HEK293 (cell line): ENCODE data around the gene SAE1.

ENCODE experiments used
- KLF8 ChIP-seq: fragments of 450-650 bp; formaldehyde crosslinking; IDR thresholded peaks from 2 replicates; pipeline ENCODE4 v1.5.1; 2016; ENCODE audit warnings: missing biosample characterization, missing genetic modification characterization
- PBX3 ChIP-seq: sonication (generic); formaldehyde crosslinking; IDR thresholded peaks from 2 replicates; pipeline ENCODE4 v1.8.1; 2022; ENCODE audit warnings: mild to moderate bottlenecking, moderate library complexity, missing genetic modification reagents
- PRDM6 ChIP-seq: fragments of 450-650 bp; formaldehyde crosslinking; IDR thresholded peaks from 2 replicates; pipeline ENCODE4 v1.5.1; 2017; ENCODE audit warnings: missing biosample characterization, missing genetic modification characterization
- REPIN1 ChIP-seq: fragments of 450-650 bp; formaldehyde crosslinking; IDR thresholded peaks from 2 replicates; pipeline ENCODE4 v1.5.1; 2017; ENCODE audit warnings: missing biosample characterization, missing genetic modification characterization, low read depth
- SETDB1 ChIP-seq: IDR thresholded peaks from one replicate; pipeline ENCODE4 v1.6.1; 2017; ENCODE audit warnings: mild to moderate bottlenecking, low read length, moderate library complexity, mixed read lengths; ENCODE audit not compliant: insufficient read length
- SP2 ChIP-seq: fragments of 450-650 bp; formaldehyde crosslinking; IDR thresholded peaks from 2 replicates; pipeline ENCODE4 v1.5.1; 2016; ENCODE audit warnings: missing biosample characterization, missing genetic modification characterization
- ZBTB1 ChIP-seq: fragments of 450-650 bp; formaldehyde crosslinking; IDR thresholded peaks from 2 replicates; pipeline ENCODE4 v1.5.1; 2016; ENCODE audit warnings: missing biosample characterization, missing genetic modification characterization
- ZBTB26 ChIP-seq: fragments of 450-650 bp; formaldehyde crosslinking; optimal IDR thresholded peaks from 2 replicates; pipeline ENCODE3; 2016; ENCODE audit warnings: missing biosample characterization, mild to moderate bottlenecking, missing genetic modification characterization
- ZEB2 ChIP-seq: fragments of 450-650 bp; formaldehyde crosslinking; IDR thresholded peaks from 2 replicates; pipeline ENCODE4 v1.5.1; 2016; ENCODE audit warnings: missing biosample characterization, missing genetic modification characterization
- ZFHX2 ChIP-seq: fragments of 450-650 bp; formaldehyde crosslinking; conservative IDR thresholded peaks from 2 replicates; pipeline ENCODE4 v1.5.1; 2016; ENCODE audit warnings: missing biosample characterization, missing genetic modification characterization
- ZFP37 ChIP-seq: fragments of 450-650 bp; formaldehyde crosslinking; IDR thresholded peaks from 2 replicates; pipeline ENCODE4 v1.5.1; 2016; ENCODE audit warnings: missing biosample characterization, missing genetic modification characterization
- ZNF133 ChIP-seq: fragments of 450-650 bp; formaldehyde crosslinking; IDR thresholded peaks from 2 replicates; pipeline ENCODE4 v1.5.1; 2016; ENCODE audit warnings: missing biosample characterization, missing genetic modification characterization
- ZNF148 ChIP-seq: fragments of 450-650 bp; formaldehyde crosslinking; IDR thresholded peaks from 2 replicates; pipeline ENCODE4 v1.5.0; 2017; ENCODE audit warnings: missing biosample characterization, missing genetic modification characterization, borderline replicate concordance
- ZNF239 ChIP-seq: fragments of 450-650 bp; formaldehyde crosslinking; IDR thresholded peaks from 2 replicates; pipeline ENCODE4 v1.5.1; 2016; ENCODE audit warnings: missing biosample characterization, missing genetic modification characterization
- ZNF248 ChIP-seq: fragments of 450-650 bp; formaldehyde crosslinking; IDR thresholded peaks from 2 replicates; pipeline ENCODE4 v1.5.1; 2017; ENCODE audit warnings: missing biosample characterization, missing genetic modification characterization
- ZNF26 ChIP-seq: fragments of 450-650 bp; formaldehyde crosslinking; IDR thresholded peaks from 2 replicates; pipeline ENCODE4 v1.5.1; 2016; ENCODE audit warnings: missing biosample characterization, missing genetic modification characterization
- ZNF362 ChIP-seq: fragments of 450-650 bp; formaldehyde crosslinking; IDR thresholded peaks from 2 replicates; pipeline ENCODE4 v1.5.1; 2016; ENCODE audit warnings: missing biosample characterization, missing genetic modification characterization
- ZNF366 ChIP-seq: fragments of 450-650 bp; formaldehyde crosslinking; conservative IDR thresholded peaks from 2 replicates; pipeline ENCODE4 v1.5.1; 2016; ENCODE audit warnings: missing biosample characterization, missing genetic modification characterization
- ZNF398 ChIP-seq: fragments of 450-650 bp; formaldehyde crosslinking; IDR thresholded peaks from 2 replicates; pipeline ENCODE4 v1.5.1; 2017; ENCODE audit warnings: missing biosample characterization, missing genetic modification characterization
- ZNF416 ChIP-seq: fragments of 450-650 bp; formaldehyde crosslinking; IDR thresholded peaks from 2 replicates; pipeline ENCODE4 v1.5.1; 2016; ENCODE audit warnings: missing biosample characterization, missing genetic modification characterization
- ZNF501 ChIP-seq: fragments of 450-650 bp; formaldehyde crosslinking; IDR thresholded peaks from 2 replicates; pipeline ENCODE4 v1.5.1; 2016; ENCODE audit warnings: missing biosample characterization, missing genetic modification characterization
- ZNF654 ChIP-seq: fragments of 450-650 bp; formaldehyde crosslinking; IDR thresholded peaks from 2 replicates; pipeline ENCODE4 v1.5.1; 2016; ENCODE audit warnings: low read depth, missing biosample characterization, missing genetic modification characterization
- ZNF670 ChIP-seq: fragments of 450-650 bp; formaldehyde crosslinking; IDR thresholded peaks from 2 replicates; pipeline ENCODE4 v1.5.1; 2016; ENCODE audit warnings: missing biosample characterization, missing genetic modification characterization, low read depth
- ZNF692 ChIP-seq: fragments of 450-650 bp; formaldehyde crosslinking; IDR thresholded peaks from 2 replicates; pipeline ENCODE4 v1.5.1; 2016; ENCODE audit warnings: missing biosample characterization, missing genetic modification characterization
- ZNF776 ChIP-seq: fragments of 450-650 bp; formaldehyde crosslinking; IDR thresholded peaks from 2 replicates; pipeline ENCODE4 v1.5.0; 2017; ENCODE audit warnings: missing biosample characterization, missing genetic modification characterization, borderline replicate concordance
- ZSCAN16 ChIP-seq: fragments of 450-650 bp; formaldehyde crosslinking; IDR thresholded peaks from 2 replicates; pipeline ENCODE4 v1.5.1; 2016; ENCODE audit warnings: missing biosample characterization, missing genetic modification characterization

The SAE1 gene

GRCh38 chr19:47228168-47228936, 97.7 kb downstream of the SAE1 start (continued):
- TF ChIP-seq ZNF692 (tag by site-specific recombination) (peak; percentile 71), ZNF248 (tag by site-specific recombination) (peak; percentile 23; the same call in 1 of the 2 replicates), ZNF654 (tag by site-specific recombination) (no peak), ZNF148 (tag by site-specific recombination) (no peak; the same call in 1 of the 2 replicates), REPIN1 (tag by site-specific recombination) (no peak), ZNF26 (tag by site-specific recombination) (no peak), ZNF501 (tag by site-specific recombination) (no peak), ZEB2 (tag by site-specific recombination) (no peak; the same call in 1 of the 2 replicates), ZBTB26 (tag by site-specific recombination) (peak; percentile 65), ZNF366 (tag by site-specific recombination) (peak; percentile 71), ZNF133 (tag by site-specific recombination) (no peak; the same call in 1 of the 2 replicates), ZNF362 (no peak), ZNF670 (tag by site-specific recombination) (no peak), SP2 (peak; percentile 35), ZFP37 (tag by site-specific recombination) (peak; percentile 78; the same call in 1 of the 2 replicates), ZBTB1 (tag by site-specific recombination) (no peak), ZNF416 (tag by site-specific recombination) (no peak), KLF8 (tag by site-specific recombination) (peak; percentile 4; the same call in 1 of the 2 replicates), ZFHX2 (tag by site-specific recombination) (no peak), ZNF239 (tag by site-specific recombination) (no peak), ZSCAN16 (no peak), PBX3 (peak; percentile 58; the same call in 1 of the 2 replicates), ZNF398 (tag by site-specific recombination) (peak; percentile 32; the same call in 1 of the 2 replicates), SETDB1 (no peak), PRDM6 (no peak), ZNF776 (tag by site-specific recombination) (no peak)
